WTC11 (cell line): Measurements from ENCODE around the gene KLK11.

Source experiments
- FOXJ3 ChIP-seq: sonication (generic); formaldehyde crosslinking; IDR thresholded peaks from 2 replicates; pipeline ENCODE4 v1.9.0; 2021; ENCODE audit warnings: missing genetic modification reagents, mild to moderate bottlenecking, borderline replicate concordance
- NFYB ChIP-seq: sonication (generic); formaldehyde crosslinking; conservative IDR thresholded peaks from 2 replicates; pipeline ENCODE4 v1.8.0; 2022; ENCODE audit warnings: low read depth, missing genetic modification reagents
- NR3C1 ChIP-seq: sonication (generic); formaldehyde crosslinking; conservative IDR thresholded peaks from 2 replicates; pipeline ENCODE4 v1.8.1; 2023; ENCODE audit warnings: low read depth, mild to moderate bottlenecking, missing genetic modification reagents
- TCF7 ChIP-seq: sonication (generic); formaldehyde crosslinking; IDR thresholded peaks from 2 replicates; pipeline ENCODE4 v1.8.0; 2022; ENCODE audit warnings: mild to moderate bottlenecking, low read depth, missing genetic modification reagents, moderate library complexity
- TEAD4 ChIP-seq: sonication (generic); formaldehyde crosslinking; IDR thresholded peaks from 2 replicates; pipeline ENCODE4 v1.8.0; 2022; ENCODE audit warnings: mild to moderate bottlenecking, missing genetic modification reagents
- TF ChIP-seq, protein P1 (sequence below): fragments of 200-600 bp; IDR thresholded peaks from 2 replicates; pipeline ENCODE4 v1.8.0; 2022; ENCODE audit warnings: antibody characterized with exemption
- TF ChIP-seq, protein P2 (sequence below): sonication (generic); formaldehyde crosslinking; IDR thresholded peaks from 2 replicates; pipeline ENCODE4 v1.8.1; 2023; ENCODE audit warnings: mild to moderate bottlenecking, moderate library complexity, missing genetic modification reagents
- TF ChIP-seq, protein P3 (sequence below): sonication (generic); formaldehyde crosslinking; IDR thresholded peaks from 2 replicates; pipeline ENCODE4 v1.8.1; 2023; ENCODE audit warnings: mild to moderate bottlenecking, missing genetic modification reagents
- TF ChIP-seq, protein P4 (sequence below): sonication (generic); formaldehyde crosslinking; IDR thresholded peaks from 2 replicates; pipeline ENCODE4 v1.8.1; 2023; ENCODE audit warnings: mild to moderate bottlenecking, missing genetic modification reagents, moderate library complexity
- TF ChIP-seq, protein P5 (sequence below): sonication (generic); formaldehyde crosslinking; IDR thresholded peaks from 2 replicates; pipeline ENCODE4 v1.8.1; 2023; ENCODE audit warnings: mild to moderate bottlenecking, missing genetic modification reagents, borderline replicate concordance

DNA sequence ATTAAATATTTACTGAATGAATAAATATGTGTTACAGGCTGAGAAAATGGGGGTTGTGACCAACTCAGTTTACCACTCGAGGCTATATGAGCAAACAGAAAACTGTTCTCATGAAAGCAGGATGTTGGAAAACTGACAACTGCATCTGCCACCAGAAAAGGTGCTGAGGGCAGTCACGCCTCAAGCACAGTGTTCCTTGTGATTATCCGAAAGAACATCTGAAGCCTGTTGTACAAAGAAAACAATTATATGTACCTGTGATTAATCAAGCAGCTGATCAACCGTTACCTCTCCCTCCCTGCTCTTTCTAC lies 44.6 kb upstream of the KLK11 start:
- TF ChIP-seq, protein P1, sequence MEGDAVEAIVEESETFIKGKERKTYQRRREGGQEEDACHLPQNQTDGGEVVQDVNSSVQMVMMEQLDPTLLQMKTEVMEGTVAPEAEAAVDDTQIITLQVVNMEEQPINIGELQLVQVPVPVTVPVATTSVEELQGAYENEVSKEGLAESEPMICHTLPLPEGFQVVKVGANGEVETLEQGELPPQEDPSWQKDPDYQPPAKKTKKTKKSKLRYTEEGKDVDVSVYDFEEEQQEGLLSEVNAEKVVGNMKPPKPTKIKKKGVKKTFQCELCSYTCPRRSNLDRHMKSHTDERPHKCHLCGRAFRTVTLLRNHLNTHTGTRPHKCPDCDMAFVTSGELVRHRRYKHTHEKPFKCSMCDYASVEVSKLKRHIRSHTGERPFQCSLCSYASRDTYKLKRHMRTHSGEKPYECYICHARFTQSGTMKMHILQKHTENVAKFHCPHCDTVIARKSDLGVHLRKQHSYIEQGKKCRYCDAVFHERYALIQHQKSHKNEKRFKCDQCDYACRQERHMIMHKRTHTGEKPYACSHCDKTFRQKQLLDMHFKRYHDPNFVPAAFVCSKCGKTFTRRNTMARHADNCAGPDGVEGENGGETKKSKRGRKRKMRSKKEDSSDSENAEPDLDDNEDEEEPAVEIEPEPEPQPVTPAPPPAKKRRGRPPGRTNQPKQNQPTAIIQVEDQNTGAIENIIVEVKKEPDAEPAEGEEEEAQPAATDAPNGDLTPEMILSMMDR, result no peak
- no peak for TF ChIP-seq NR3C1 (CRISPR knock-in tag)
- no peak for TF ChIP-seq TCF7 (CRISPR knock-in tag)
- TF ChIP-seq, protein P2, sequence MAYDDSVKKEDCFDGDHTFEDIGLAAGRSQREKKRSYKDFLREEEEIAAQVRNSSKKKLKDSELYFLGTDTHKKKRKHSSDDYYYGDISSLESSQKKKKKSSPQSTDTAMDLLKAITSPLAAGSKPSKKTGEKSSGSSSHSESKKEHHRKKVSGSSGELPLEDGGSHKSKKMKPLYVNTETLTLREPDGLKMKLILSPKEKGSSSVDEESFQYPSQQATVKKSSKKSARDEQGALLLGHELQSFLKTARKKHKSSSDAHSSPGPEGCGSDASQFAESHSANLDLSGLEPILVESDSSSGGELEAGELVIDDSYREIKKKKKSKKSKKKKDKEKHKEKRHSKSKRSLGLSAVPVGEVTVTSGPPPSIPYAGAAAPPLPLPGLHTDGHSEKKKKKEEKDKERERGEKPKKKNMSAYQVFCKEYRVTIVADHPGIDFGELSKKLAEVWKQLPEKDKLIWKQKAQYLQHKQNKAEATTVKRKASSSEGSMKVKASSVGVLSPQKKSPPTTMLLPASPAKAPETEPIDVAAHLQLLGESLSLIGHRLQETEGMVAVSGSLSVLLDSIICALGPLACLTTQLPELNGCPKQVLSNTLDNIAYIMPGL (CRISPR knock-in tag), result no peak
- TF ChIP-seq, protein P3, sequence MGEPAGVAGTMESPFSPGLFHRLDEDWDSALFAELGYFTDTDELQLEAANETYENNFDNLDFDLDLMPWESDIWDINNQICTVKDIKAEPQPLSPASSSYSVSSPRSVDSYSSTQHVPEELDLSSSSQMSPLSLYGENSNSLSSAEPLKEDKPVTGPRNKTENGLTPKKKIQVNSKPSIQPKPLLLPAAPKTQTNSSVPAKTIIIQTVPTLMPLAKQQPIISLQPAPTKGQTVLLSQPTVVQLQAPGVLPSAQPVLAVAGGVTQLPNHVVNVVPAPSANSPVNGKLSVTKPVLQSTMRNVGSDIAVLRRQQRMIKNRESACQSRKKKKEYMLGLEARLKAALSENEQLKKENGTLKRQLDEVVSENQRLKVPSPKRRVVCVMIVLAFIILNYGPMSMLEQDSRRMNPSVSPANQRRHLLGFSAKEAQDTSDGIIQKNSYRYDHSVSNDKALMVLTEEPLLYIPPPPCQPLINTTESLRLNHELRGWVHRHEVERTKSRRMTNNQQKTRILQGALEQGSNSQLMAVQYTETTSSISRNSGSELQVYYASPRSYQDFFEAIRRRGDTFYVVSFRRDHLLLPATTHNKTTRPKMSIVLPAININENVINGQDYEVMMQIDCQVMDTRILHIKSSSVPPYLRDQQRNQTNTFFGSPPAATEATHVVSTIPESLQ, result no peak
- no peak for TF ChIP-seq NFYB (CRISPR knock-in tag)
- no peak for TF ChIP-seq TEAD4 (CRISPR knock-in tag)
- TF ChIP-seq, protein P4, sequence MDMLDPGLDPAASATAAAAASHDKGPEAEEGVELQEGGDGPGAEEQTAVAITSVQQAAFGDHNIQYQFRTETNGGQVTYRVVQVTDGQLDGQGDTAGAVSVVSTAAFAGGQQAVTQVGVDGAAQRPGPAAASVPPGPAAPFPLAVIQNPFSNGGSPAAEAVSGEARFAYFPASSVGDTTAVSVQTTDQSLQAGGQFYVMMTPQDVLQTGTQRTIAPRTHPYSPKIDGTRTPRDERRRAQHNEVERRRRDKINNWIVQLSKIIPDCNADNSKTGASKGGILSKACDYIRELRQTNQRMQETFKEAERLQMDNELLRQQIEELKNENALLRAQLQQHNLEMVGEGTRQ, result no peak
- TF ChIP-seq, protein P5, sequence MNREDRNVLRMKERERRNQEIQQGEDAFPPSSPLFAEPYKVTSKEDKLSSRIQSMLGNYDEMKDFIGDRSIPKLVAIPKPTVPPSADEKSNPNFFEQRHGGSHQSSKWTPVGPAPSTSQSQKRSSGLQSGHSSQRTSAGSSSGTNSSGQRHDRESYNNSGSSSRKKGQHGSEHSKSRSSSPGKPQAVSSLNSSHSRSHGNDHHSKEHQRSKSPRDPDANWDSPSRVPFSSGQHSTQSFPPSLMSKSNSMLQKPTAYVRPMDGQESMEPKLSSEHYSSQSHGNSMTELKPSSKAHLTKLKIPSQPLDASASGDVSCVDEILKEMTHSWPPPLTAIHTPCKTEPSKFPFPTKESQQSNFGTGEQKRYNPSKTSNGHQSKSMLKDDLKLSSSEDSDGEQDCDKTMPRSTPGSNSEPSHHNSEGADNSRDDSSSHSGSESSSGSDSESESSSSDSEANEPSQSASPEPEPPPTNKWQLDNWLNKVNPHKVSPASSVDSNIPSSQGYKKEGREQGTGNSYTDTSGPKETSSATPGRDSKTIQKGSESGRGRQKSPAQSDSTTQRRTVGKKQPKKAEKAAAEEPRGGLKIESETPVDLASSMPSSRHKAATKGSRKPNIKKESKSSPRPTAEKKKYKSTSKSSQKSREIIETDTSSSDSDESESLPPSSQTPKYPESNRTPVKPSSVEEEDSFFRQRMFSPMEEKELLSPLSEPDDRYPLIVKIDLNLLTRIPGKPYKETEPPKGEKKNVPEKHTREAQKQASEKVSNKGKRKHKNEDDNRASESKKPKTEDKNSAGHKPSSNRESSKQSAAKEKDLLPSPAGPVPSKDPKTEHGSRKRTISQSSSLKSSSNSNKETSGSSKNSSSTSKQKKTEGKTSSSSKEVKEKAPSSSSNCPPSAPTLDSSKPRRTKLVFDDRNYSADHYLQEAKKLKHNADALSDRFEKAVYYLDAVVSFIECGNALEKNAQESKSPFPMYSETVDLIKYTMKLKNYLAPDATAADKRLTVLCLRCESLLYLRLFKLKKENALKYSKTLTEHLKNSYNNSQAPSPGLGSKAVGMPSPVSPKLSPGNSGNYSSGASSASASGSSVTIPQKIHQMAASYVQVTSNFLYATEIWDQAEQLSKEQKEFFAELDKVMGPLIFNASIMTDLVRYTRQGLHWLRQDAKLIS (CRISPR knock-in tag), result no peak
- TF ChIP-seq FOXJ3 (CRISPR knock-in tag), result no peak
